Heart right ventricle (tissue), 16 donors: ENCODE data around the gene TTBK2. TPM values are rescaled to one million over a fixed set of nuclear protein-coding genes. Genes with fewer than 3 reads are reported as not detected.

Source experiments
- ATAC-seq, 8 donors: fragments of 200-7000 bp; cut with Tn5 transposase; one replicate each; pipeline ENCODE4 v1.9.1; 2020; ENCODE audit warnings: mild to moderate bottlenecking in 8 of 8, moderate library complexity in 8 of 8, moderate number of reproducible peaks in 1 of 8
- DNase-seq, 2 donors: peaks; one replicate each; pipeline ENCODE4 v3.0.0-alpha.2; 2020
- H3K27ac ChIP-seq, 10 donors: fragments of 200-600 bp; sonication (generic) in 2 of 10; one replicate each; pipeline versions ENCODE4 v1.5.0 to v1.8.0; 2020 to 2022; ENCODE audit warnings: mild to moderate bottlenecking in 3 of 10
- H3K27me3 ChIP-seq, 7 donors: fragments of 200-600 bp; one replicate each; pipeline ENCODE4 v1.8.0; 2021 to 2022; ENCODE audit warnings: mild to moderate bottlenecking in 2 of 7
- H3K36me3 ChIP-seq, 9 donors: fragments of 200-600 bp; sonication (generic) in 1 of 9; one replicate each; pipeline versions ENCODE4 v1.5.0 to v1.8.0; 2020 to 2022; ENCODE audit warnings: mild to moderate bottlenecking in 2 of 9
- H3K4me1 ChIP-seq, 9 donors: fragments of 200-600 bp; sonication (generic) in 1 of 9; one replicate each; pipeline versions ENCODE4 v1.5.0 to v1.8.0; 2020 to 2022; ENCODE audit warnings: mild to moderate bottlenecking in 4 of 9
- H3K4me3 ChIP-seq, 10 donors: fragments of 200-600 bp; sonication (generic) in 2 of 10; one replicate each; pipeline versions ENCODE4 v1.5.0 to v1.8.0; 2020 to 2022; ENCODE audit warnings: mild to moderate bottlenecking in 7 of 10, moderate library complexity in 2 of 10
- H3K9me3 ChIP-seq, 11 donors: fragments of 200-600 bp in 10 of 11; sonication (generic) in 2 of 11; one replicate each; pipeline versions ENCODE4 v1.5.0 to v1.8.0; 2013 to 2022; ENCODE audit warnings: mild to moderate bottlenecking in 2 of 11, control low read depth in 1 of 11, moderate library complexity in 1 of 11
- CTCF ChIP-seq, 9 donors: fragments of 200-600 bp; sonication (generic) in 2 of 9; IDR thresholded peaks; one replicate each; pipeline versions ENCODE4 v1.5.0 to v1.8.0; 2021 to 2022; ENCODE audit warnings: antibody characterized with exemption in 9 of 9, mild to moderate bottlenecking in 5 of 9, moderate library complexity in 1 of 9
- WGBS, 2 donors: extraction: QIAGEN DNeasy Blood & Tissue Kit; methylation state at CpG; one replicate each; pipeline ENCODE4 v1.1.7; 2013; ENCODE audit warnings: inconsistent platforms in 1 of 2; 5-methylcytosine and 5-hydroxymethylcytosine counted together
- intact Hi-C, 10 donors: fragments of 100-400 bp; cut with DNase I; formaldehyde crosslinking; loops; one replicate each; pipeline versions ENCODE4 v1.11.1 to v1.14.2; 2022
- polyA plus RNA-seq, 2 donors: library from polyadenylated mRNA; stranded (reverse); fragments of 200-250 nt; gene quantifications; one replicate each; pipeline ENCODE4 v1.2.3, GENCODE V29; 2013
- total RNA-seq, 10 donors: library from RNA; stranded (reverse); fragmentation: NEBNext Ultra II Directional in 3 of 10; extraction: Animal tissue kit (Norgen Biotek cat#: 25700) in 3 of 10; gene quantifications; one replicate each; pipeline versions ENCODE4 v1.2.1 to v1.2.4, GENCODE V29; 2021 to 2023
- donor health status: Arrhythmogenic right ventricular cardiomyopathy.
- donor health status: ischemic (EF 13 %, LVEDD 7.1; RV severe dilation, severe dysfunction).
- donor health status: healthy with polysubstance abuse.
- donor health status: DM: no; HTN: yes; CAD: no.
- donor health status: DM: no; HTN: no; CAD: no.
- donor health status: ischemic (EF 25% LVEDD 6.9; RV normal size, moderate dysfunction).
- donor health status: ischemic (EF 25% LVEDD 5.7; RV mildly dilated, moderate dysfunction).
- donor health status: healthy.
- donor health status: DM: yes; HTN: yes; CAD: no.
- donor health status: Ischemic cardiomyopathy.
- donor health status: ischemic (EF 35%, LVEDD 5.7; RV mildly dilated, moderate dysfunction).
- donor health status: nonischemic (EF 11% LVEDD 7.7; RV severe dilation, severe dysfunction).
- donor health status: DM: yes; HTN: yes; CAD: no.
- donor health status: PGD.
- donor health status: ischemic (EF 29% LVEDD 5.4; RV normal size, mild dysfunction).
- donor health status: nonischemic (EF 23%, LVEDD 6.1; RV moderate dilation, normal function).

TTBK2 gene
- total and polyA plus RNA-seq, 12 donors = 2.1 to 29.1 (median 22.1) TPM

- no peak for TF ChIP-seq CTCF (IDR thresholded peaks at IDR 0.05)
- DNase-seq (no peak), ATAC-seq (no peak)
- peaks cover 0 to 8% (median 0%) of the 10 kb centered on the region in 9 donors for H3K4me1 ChIP-seq
- intact Hi-C loops = loop anchor here in 1 of 10 donors (10.0 kb wide), 1 partner anchor 126 kb away; the partner anchor contains the start of gene TTBK2
- no peaks in the 10 kb centered on the region for H3K9me3 ChIP-seq
- no peak overlapping the region for H3K27ac ChIP-seq
- no peaks in the 10 kb centered on the region for H3K27me3 ChIP-seq
- WGBS, 2 donors = 97 to 98% methylated on average over 11 of the region's 11 CpGs
- no peak overlapping the region for H3K4me3 ChIP-seq
- H3K36me3 ChIP-seq = peaks cover 0 to 61% (median 5%) of the 10 kb centered on the region in 9 donors
These were observed 121.8 kb downstream of the TTBK2 start for GRCh38 chr15:42798802-42799201.

- ATAC-seq (no peak), DNase-seq (no peak)
- Histone ChIP-seq H3K9me3 (no peaks in the 10 kb centered on the region), H3K27ac (no peak overlapping the region), H3K36me3 (peaks cover 0 to 60% (median 5%) of the 10 kb centered on the region in 9 donors), H3K27me3 (no peaks in the 10 kb centered on the region), H3K4me1 (peaks cover 0 to 8% (median 0%) of the 10 kb centered on the region in 9 donors), H3K4me3 (no peak overlapping the region)
- peak in 1 of 9 donors; percentile 12 for TF ChIP-seq CTCF (IDR thresholded peaks at IDR 0.05)
- WGBS, 2 donors = 87 to 95% methylated on average over 5 of the region's 5 CpGs
- intact Hi-C loops = loop anchor here in 1 of 10 donors (10.0 kb wide), 1 partner anchor 128 kb away; the partner anchor contains the start of gene TTBK2
These were observed 123.4 kb downstream of the TTBK2 start for GRCh38 chr15:42796955-42797782.

GRCh38 chr15:42788725-42789124, 131.9 kb downstream of the TTBK2 start:
- Histone ChIP-seq H3K9me3 (no peaks in the 10 kb centered on the region), H3K4me1 (no peaks in the 10 kb centered on the region), H3K4me3 (no peak overlapping the region), H3K27ac (no peak overlapping the region), H3K27me3 (no peaks in the 10 kb centered on the region), H3K36me3 (peaks cover 0 to 59% (median 6%) of the 10 kb centered on the region in 9 donors)
- TF ChIP-seq CTCF (IDR thresholded peaks at IDR 0.05) = no peak
- no peak for ATAC-seq
- no peak for DNase-seq
- intact Hi-C loops = loop anchor here in 1 of 10 donors (10.0 kb wide), 1 partner anchor 64 kb away; no protein-coding TSS in a partner anchor

- TF ChIP-seq CTCF (IDR thresholded peaks at IDR 0.05) = no peak
- no peak for ATAC-seq
- no peak for DNase-seq
- H3K27me3 ChIP-seq = no peaks in the 10 kb centered on the region
- no peak overlapping the region for H3K27ac ChIP-seq
- H3K4me3 ChIP-seq = no peak overlapping the region
- WGBS, 2 donors = 85 to 91% methylated on average over 5 of the region's 5 CpGs
- H3K9me3 ChIP-seq = no peaks in the 10 kb centered on the region
- intact Hi-C loops = loop anchor here in 1 of 10 donors (10.0 kb wide), 1 partner anchor 62 kb away; no protein-coding TSS in a partner anchor
- no peaks in the 10 kb centered on the region for H3K4me1 ChIP-seq
- peaks cover 0 to 59% (median 13%) of the 10 kb centered on the region in 9 donors for H3K36me3 ChIP-seq
These were observed 133.6 kb downstream of the TTBK2 start for GRCh38 chr15:42786978-42787377.
